Keratinocyte (primary cell): Measurements from ENCODE around the gene AUH.

ENCODE experiments used
- EZH2 ChIP-seq: IDR thresholded peaks from one replicate; pipeline ENCODE4 v1.6.1; 2012; ENCODE audit warnings: inconsistent platforms, mild to moderate bottlenecking, low read length, moderate library complexity
- TF ChIP-seq, protein P1 (sequence below), 3 experiments: IDR thresholded peaks in 1 of 3; conservative IDR thresholded peaks in 1 of 3; optimal IDR thresholded peaks in 1 of 3; 2 replicates in 2 of 3; 3 replicates in 1 of 3; pipeline versions ENCODE3 to v1.5.1; 2011; ENCODE audit warnings: low read length in 3 of 3, mild to moderate bottlenecking in 3 of 3, moderate library complexity in 2 of 3, control low read depth in 1 of 3, inconsistent platforms in 1 of 3; ENCODE audit not compliant: insufficient read depth in 2 of 3; ENCODE audit errors: extremely low read depth in 1 of 3

DNA sequence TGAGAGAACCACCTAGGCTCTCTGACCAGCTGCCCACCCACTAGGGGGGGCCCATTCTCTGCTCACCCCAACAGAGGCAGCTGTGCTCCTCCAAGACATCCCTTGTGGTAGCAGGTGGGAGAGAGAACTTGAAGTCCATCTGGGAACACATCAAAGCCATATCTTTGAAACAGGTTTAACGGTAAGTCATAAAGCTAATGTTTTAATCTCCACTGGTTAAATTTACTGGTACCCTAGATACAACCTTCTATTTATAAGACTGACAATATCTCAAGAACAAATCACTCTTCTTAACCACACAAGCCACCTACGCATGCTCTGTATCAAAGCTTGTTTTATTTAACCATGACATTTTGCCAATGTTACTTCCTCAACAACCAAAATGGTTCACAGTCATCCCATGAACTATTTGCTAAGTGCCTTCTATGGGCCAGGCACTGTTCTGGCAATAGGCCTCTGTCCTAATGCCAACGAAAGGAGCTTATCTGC lies 20.4 kb downstream of the AUH start:
- TF ChIP-seq, protein P1, sequence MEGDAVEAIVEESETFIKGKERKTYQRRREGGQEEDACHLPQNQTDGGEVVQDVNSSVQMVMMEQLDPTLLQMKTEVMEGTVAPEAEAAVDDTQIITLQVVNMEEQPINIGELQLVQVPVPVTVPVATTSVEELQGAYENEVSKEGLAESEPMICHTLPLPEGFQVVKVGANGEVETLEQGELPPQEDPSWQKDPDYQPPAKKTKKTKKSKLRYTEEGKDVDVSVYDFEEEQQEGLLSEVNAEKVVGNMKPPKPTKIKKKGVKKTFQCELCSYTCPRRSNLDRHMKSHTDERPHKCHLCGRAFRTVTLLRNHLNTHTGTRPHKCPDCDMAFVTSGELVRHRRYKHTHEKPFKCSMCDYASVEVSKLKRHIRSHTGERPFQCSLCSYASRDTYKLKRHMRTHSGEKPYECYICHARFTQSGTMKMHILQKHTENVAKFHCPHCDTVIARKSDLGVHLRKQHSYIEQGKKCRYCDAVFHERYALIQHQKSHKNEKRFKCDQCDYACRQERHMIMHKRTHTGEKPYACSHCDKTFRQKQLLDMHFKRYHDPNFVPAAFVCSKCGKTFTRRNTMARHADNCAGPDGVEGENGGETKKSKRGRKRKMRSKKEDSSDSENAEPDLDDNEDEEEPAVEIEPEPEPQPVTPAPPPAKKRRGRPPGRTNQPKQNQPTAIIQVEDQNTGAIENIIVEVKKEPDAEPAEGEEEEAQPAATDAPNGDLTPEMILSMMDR (optimal IDR thresholded peaks at IDR 0.05 in 1 of 3, IDR thresholded peaks at IDR 0.05 in 1 of 3, conservative IDR thresholded peaks at IDR 0.05 in 1 of 3; ENCODE audit: extremely low read depth in 1 of 3, insufficient read depth in 2 of 3, low read length in 3 of 3), result peak in 1 of 3 experiments; percentile 25
- no peak for TF ChIP-seq EZH2
